Measurements from ENCODE around the gene REXO1. TPM values are rescaled to one million over a fixed set of nuclear protein-coding genes. Genes with fewer than 3 reads are reported as not detected.
A peak's percentile ranks its signal among the peaks of the same experiment; 100 is the strongest.

The REXO1 gene
- total and polyA plus RNA-seq, 2 of the 13 experiments (the other 11 are each of a cell fraction or from before 2014, with no cell fraction given), result 5.0 to 11.2 TPM

DNA sequence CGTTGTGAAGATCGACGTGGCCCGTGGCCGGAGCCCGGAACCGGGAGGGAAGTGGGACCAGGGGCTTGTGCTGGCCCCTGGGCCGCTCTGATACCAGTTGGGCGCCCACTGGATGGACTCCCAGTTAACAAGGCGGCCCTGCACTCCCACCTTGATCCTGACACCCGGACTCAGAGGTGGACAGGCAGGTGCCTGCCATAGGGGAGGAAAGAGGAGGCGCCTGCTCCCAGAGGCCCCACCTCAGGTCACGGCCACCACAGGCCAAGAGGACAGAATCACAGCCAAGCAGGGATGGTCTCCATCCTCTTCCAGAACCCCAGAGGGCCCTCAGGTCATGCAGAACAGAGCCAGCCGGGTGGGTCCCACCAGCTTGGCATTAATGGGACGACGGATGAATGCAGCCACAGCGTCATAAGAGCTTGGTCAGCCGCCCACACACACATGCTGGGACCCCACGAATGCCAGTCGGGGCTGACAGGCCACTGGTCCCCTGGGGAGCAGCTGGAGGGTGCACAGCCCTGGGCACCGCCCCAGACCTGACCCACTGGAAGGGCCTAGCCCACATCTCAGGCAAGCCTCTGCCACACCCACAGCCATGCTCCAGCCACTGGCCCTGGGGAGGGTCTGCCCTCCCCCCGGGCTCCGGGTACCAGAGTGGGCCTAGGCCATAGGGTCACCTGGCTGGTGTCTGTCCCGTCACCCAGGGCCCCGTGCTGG, 24.7 kb upstream of the REXO1 start:
- Histone ChIP-seq H2AFZ (ENCODE audit: low read length) (no peak overlapping the region), H3K9me3 (ENCODE audit: low read length) (no peaks in the 10 kb centered on the region), H3K4me3 (replicated peaks in 1 of 3; ENCODE audit: insufficient read depth in 1 of 3, low read depth in 2 of 3, low read length in 3 of 3) (no peak overlapping the region), H3K27me3 (ENCODE audit: control insufficient read depth in 1 of 2, insufficient read depth in 2 of 2, low read length in 2 of 2) (no peaks in the 10 kb centered on the region), H3K79me2 (ENCODE audit: insufficient read depth, low read length) (peaks cover 32% of the 10 kb centered on the region), H3K27ac (ENCODE audit: extremely low read length, insufficient read depth, low read length) (peak overlapping the region; percentile 33), H3K9ac (ENCODE audit: insufficient read depth, low read depth, low read length) (no peak overlapping the region), H3K36me3 (replicated peaks in 1 of 2; ENCODE audit: control insufficient read depth in 1 of 2, insufficient read depth in 2 of 2, low read length in 2 of 2) (peaks cover 0 to 2% of the 10 kb centered on the region in 2 experiments; a peak in 2 of 5 replicates), H3K4me2 (ENCODE audit: low read depth, low read length) (no peak overlapping the region), H3K4me1 (ENCODE audit: insufficient read depth, low read length) (peaks cover 70% of the 10 kb centered on the region), H4K20me1 (ENCODE audit: insufficient read depth, low read length) (peaks cover 6% of the 10 kb centered on the region; the same call in 1 of the 2 replicates)
- no peak for ATAC-seq
- in situ Hi-C loops (cut with HindIII; ENCODE audit: extremely low pct_ligation_motif_present, low pct_unique_long_range_greater_than_20kb), result no loop called here
- CTCF ChIA-PET (ENCODE audit: low intra/inter-chr PET ratio, low total read pairs), result no interaction called here
- BruUV-seq (replicated peaks), result no TSS peak
- intact Hi-C loops (cut with micrococcal nuclease; ENCODE audit: unreplicated experiment), result no loop called here
- no peak for FAIRE-seq
- POLR2A ChIA-PET, result no interaction called here
- TF ChIP-seq ZNF749 (CRISPR knock-in tag; IDR thresholded peaks at IDR 0.05; ENCODE audit: borderline replicate concordance), result no peak
- TF ChIP-seq ZNF225 (CRISPR knock-in tag; IDR thresholded peaks at IDR 0.05), result no peak
- peak; percentile 43 for TF ChIP-seq AGO2 (optimal IDR thresholded peaks at IDR 0.05; ENCODE audit: low read depth, low read length)
- no peak for TF ChIP-seq ZBTB20 (CRISPR knock-in tag; IDR thresholded peaks at IDR 0.05; ENCODE audit: borderline replicate concordance, low read depth)
- no peak for TF ChIP-seq WIZ (CRISPR knock-in tag; IDR thresholded peaks at IDR 0.05)
- TF ChIP-seq, protein P1, sequence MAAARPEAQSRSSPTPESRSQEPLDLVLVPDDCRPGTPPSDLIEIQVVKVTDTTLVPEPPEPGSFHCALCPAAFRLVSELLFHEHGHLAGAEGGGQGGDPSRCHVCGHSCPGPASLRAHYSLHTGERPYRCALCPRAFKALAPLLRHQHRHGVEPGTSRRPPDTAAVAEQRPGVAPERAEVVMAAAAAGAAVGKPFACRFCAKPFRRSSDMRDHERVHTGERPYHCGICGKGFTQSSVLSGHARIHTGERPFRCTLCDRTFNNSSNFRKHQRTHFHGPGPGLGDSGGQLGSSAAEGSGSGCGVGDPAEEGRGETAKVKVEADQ (CRISPR knock-in tag; IDR thresholded peaks at IDR 0.05; ENCODE audit: borderline replicate concordance), result no peak
- no peak for TF ChIP-seq KLF15 (CRISPR knock-in tag; IDR thresholded peaks at IDR 0.05; ENCODE audit: borderline replicate concordance)
- TF ChIP-seq ZNF891 (CRISPR knock-in tag; IDR thresholded peaks at IDR 0.05), result no peak
- TF ChIP-seq AKAP8 (CRISPR knock-in tag; IDR thresholded peaks at IDR 0.05), result 0 out of 2 replicates have a peak, but pooled peaks have one; percentile 52
- no peak for TF ChIP-seq FOXM1 (CRISPR knock-in tag; IDR thresholded peaks at IDR 0.05)
- no peak for TF ChIP-seq PCBP2 (optimal IDR thresholded peaks at IDR 0.05; ENCODE audit: low read depth, low read length, poor library complexity, severe bottlenecking)
- no peak for TF ChIP-seq ZNF557 (CRISPR knock-in tag; IDR thresholded peaks at IDR 0.05)
- TF ChIP-seq ELF1 (CRISPR knock-in tag; IDR thresholded peaks at IDR 0.05), result no peak
- no peak for TF ChIP-seq FOSL1 (CRISPR knock-in tag; IDR thresholded peaks at IDR 0.05; ENCODE audit: borderline replicate concordance)
- WGBS (ENCODE audit: low lambda C conversion rate), result 100% methylated on average over 1 of the region's 25 CpGs
- DNase-seq (ENCODE audit: low spot score), result no peak

Data from HepG2 (cell line).